ENCODE data around the gene PEX14. TPM values are rescaled to one million over a fixed set of nuclear protein-coding genes. Genes with fewer than 3 reads are reported as not detected.

Gene PEX14
- total RNA-seq, 2 experiments from 2014 or later = 13.3 to 14.8 TPM

- CTCF ChIA-PET = no interaction called here
- no peak for ATAC-seq (ENCODE audit: poor library complexity)
These were observed 201.1 kb downstream of the PEX14 start for GRCh38 chr1:10675813-10676212.

GRCh38 chr1:10676963-10677362 is 202.2 kb downstream of the PEX14 start:
- no peak overlapping the region for H3K4me3 Mint-ChIP-seq
- H3K27ac Mint-ChIP-seq = no peak overlapping the region
- CTCF ChIA-PET = no interaction called here
- no peaks in the 10 kb centered on the region for H3K27me3 ChIP-seq (ENCODE audit: control insufficient read depth in 1 of 2, insufficient read depth in 2 of 2, low read length in 2 of 2)
- ATAC-seq (ENCODE audit: poor library complexity) (no peak), DNase-seq (no peak)
- H3K4me3 ChIP-seq (ENCODE audit: low read length) = no peak overlapping the region
- intact Hi-C loops (cut with DNase I, micrococcal nuclease) = no loop called here
- no peaks in the 10 kb centered on the region for H3K27me3 Mint-ChIP-seq
- no peaks in the 10 kb centered on the region for H3K36me3 Mint-ChIP-seq (ENCODE audit: low read depth)
- no peak overlapping the region for H3K27ac ChIP-seq (ENCODE audit: low read depth in 1 of 2, low read length in 2 of 2)
- TF ChIP-seq CTCF (IDR thresholded peaks at IDR 0.05) = no peak
- H3K4me1 Mint-ChIP-seq (ENCODE audit: low read depth) = no peaks in the 10 kb centered on the region
- POLR2A ChIA-PET = no interaction called here
- no peaks in the 10 kb centered on the region for H3K36me3 ChIP-seq (ENCODE audit: insufficient read depth, low read length)
- peaks cover 4% of the 10 kb centered on the region for H3K4me1 ChIP-seq (ENCODE audit: insufficient read depth, low read length)
- H3K9me3 ChIP-seq (ENCODE audit: control insufficient read depth in 1 of 2, insufficient read depth in 1 of 2, low read length in 2 of 2) = no peaks in the 10 kb centered on the region
- no peaks in the 10 kb centered on the region for H3K9me3 Mint-ChIP-seq

More at GRCh38 chr1:10675813-10676212, 201.1 kb downstream of the PEX14 start:
- H3K4me3 Mint-ChIP-seq = no peak overlapping the region
- TF ChIP-seq CTCF (IDR thresholded peaks at IDR 0.05) = no peak
- intact Hi-C loops (cut with DNase I, micrococcal nuclease) = no loop called here
- H3K36me3 Mint-ChIP-seq (ENCODE audit: low read depth) = no peaks in the 10 kb centered on the region
- POLR2A ChIA-PET = no interaction called here
- no peaks in the 10 kb centered on the region for H3K9me3 Mint-ChIP-seq
- no peaks in the 10 kb centered on the region for H3K27me3 Mint-ChIP-seq
- Histone ChIP-seq H3K27me3 (ENCODE audit: control insufficient read depth in 1 of 2, insufficient read depth in 2 of 2, low read length in 2 of 2) (no peaks in the 10 kb centered on the region), H3K4me1 (ENCODE audit: insufficient read depth, low read length) (peaks cover 4% of the 10 kb centered on the region), H3K36me3 (ENCODE audit: insufficient read depth, low read length) (no peaks in the 10 kb centered on the region), H3K4me3 (ENCODE audit: low read length) (no peak overlapping the region), H3K27ac (ENCODE audit: low read depth in 1 of 2, low read length in 2 of 2) (no peak overlapping the region), H3K9me3 (ENCODE audit: control insufficient read depth in 1 of 2, insufficient read depth in 1 of 2, low read length in 2 of 2) (no peaks in the 10 kb centered on the region)
- no peak overlapping the region for H3K27ac Mint-ChIP-seq
- H3K4me1 Mint-ChIP-seq (ENCODE audit: low read depth) = no peaks in the 10 kb centered on the region
- DNase-seq = no peak

- no peak for DNase-seq
- ChIA-PET POLR2A (no interaction called here), CTCF (no interaction called here)
- no peak overlapping the region for H3K27ac Mint-ChIP-seq
- Histone ChIP-seq H3K36me3 (ENCODE audit: insufficient read depth, low read length) (no peaks in the 10 kb centered on the region), H3K4me1 (ENCODE audit: insufficient read depth, low read length) (peaks cover 4% of the 10 kb centered on the region), H3K4me3 (ENCODE audit: low read length) (no peak overlapping the region), H3K27ac (ENCODE audit: low read depth in 1 of 2, low read length in 2 of 2) (no peak overlapping the region), H3K27me3 (ENCODE audit: control insufficient read depth in 1 of 2, insufficient read depth in 2 of 2, low read length in 2 of 2) (no peaks in the 10 kb centered on the region), H3K9me3 (ENCODE audit: control insufficient read depth in 1 of 2, insufficient read depth in 1 of 2, low read length in 2 of 2) (peaks cover 0 to 2% of the 10 kb centered on the region in 2 experiments)
- ATAC-seq (ENCODE audit: poor library complexity) = no peak
- TF ChIP-seq CTCF (IDR thresholded peaks at IDR 0.05) = no peak
- no peaks in the 10 kb centered on the region for H3K9me3 Mint-ChIP-seq
- no peaks in the 10 kb centered on the region for H3K4me1 Mint-ChIP-seq (ENCODE audit: low read depth)
- H3K27me3 Mint-ChIP-seq = no peaks in the 10 kb centered on the region
- H3K36me3 Mint-ChIP-seq (ENCODE audit: low read depth) = no peaks in the 10 kb centered on the region
- intact Hi-C loops (cut with DNase I, micrococcal nuclease) = no loop called here
- no peak overlapping the region for H3K4me3 Mint-ChIP-seq
These were observed 203.0 kb downstream of the PEX14 start for GRCh38 chr1:10677491-10678391.
